HG03558 (cell line): ENCODE measurements around the gene BRMS1L.
A peak's percentile ranks its signal among the peaks of the same experiment; 100 is the strongest.

Experiments
- ATAC-seq: cut with Tn5 transposase; IDR thresholded peaks from one replicate; pipeline ENCODE4 v1.9.1; 2021; ENCODE audit warnings: moderate number of reproducible peaks; ENCODE audit not compliant: unreplicated experiment; ENCODE audit errors: extremely low read depth

Gene BRMS1L

GRCh38 chr14:35858521-35859209, 32.5 kb downstream of the BRMS1L start:
- ATAC-seq: no peak

- peak; percentile 75 for ATAC-seq
Observed at GRCh38 chr14:35861204-35861868, 35.2 kb downstream of the BRMS1L start.

- no peak for ATAC-seq
Observed at GRCh38 chr14:35865611-35866324, 39.6 kb downstream of the BRMS1L start.

- ATAC-seq: no peak
Observed at GRCh38 chr14:35866595-35867279, 40.6 kb downstream of the BRMS1L start.

GRCh38 chr14:35867280-35867629, 41.1 kb downstream of the BRMS1L start:
- no peak for ATAC-seq

- no peak for ATAC-seq
Observed at GRCh38 chr14:35875296-35875695, 49.2 kb downstream of the BRMS1L start.

GRCh38 chr14:35877276-35877675, 51.1 kb downstream of the BRMS1L start:
- no peak for ATAC-seq

GRCh38 chr14:35878272-35879150, 52.4 kb downstream of the BRMS1L start:
- ATAC-seq: no peak

GRCh38 chr14:35879151-35879648, 53.1 kb downstream of the BRMS1L start:
- ATAC-seq: no peak

GRCh38 chr14:35879654-35880249, 53.6 kb downstream of the BRMS1L start:
- ATAC-seq: no peak

GRCh38 chr14:35881280-35881679, 55.1 kb downstream of the BRMS1L start:
- ATAC-seq: no peak

GRCh38 chr14:35883677-35884293, 57.6 kb downstream of the BRMS1L start:
- no peak for ATAC-seq

GRCh38 chr14:35890308-35890707, 64.2 kb downstream of the BRMS1L start:
- no peak for ATAC-seq

GRCh38 chr14:35895256-35895655, 69.1 kb downstream of the BRMS1L start:
- no peak for ATAC-seq

GRCh38 chr14:35897616-35898111, 71.5 kb downstream of the BRMS1L start:
- ATAC-seq: no peak

GRCh38 chr14:35898217-35898775, 72.2 kb downstream of the BRMS1L start:
- ATAC-seq: no peak

GRCh38 chr14:35900741-35901140, 74.6 kb downstream of the BRMS1L start:
- ATAC-seq: no peak

- no peak for ATAC-seq
Observed at GRCh38 chr14:35909665-35910064, 83.5 kb downstream of the BRMS1L start.
